Activated T-helper 9 cell treated with anti-CD3 and anti-CD28 coated beads, Interleukin-2, amount 50 U/mL, for 16 hours (primary cell): ENCODE data around the gene EBF3.

Experiments used
- DNase-seq: peaks from one replicate; pipeline ENCODE4 v3.0.0-alpha.2; 2020; ENCODE audit warnings: low read depth

The EBF3 gene

DNA sequence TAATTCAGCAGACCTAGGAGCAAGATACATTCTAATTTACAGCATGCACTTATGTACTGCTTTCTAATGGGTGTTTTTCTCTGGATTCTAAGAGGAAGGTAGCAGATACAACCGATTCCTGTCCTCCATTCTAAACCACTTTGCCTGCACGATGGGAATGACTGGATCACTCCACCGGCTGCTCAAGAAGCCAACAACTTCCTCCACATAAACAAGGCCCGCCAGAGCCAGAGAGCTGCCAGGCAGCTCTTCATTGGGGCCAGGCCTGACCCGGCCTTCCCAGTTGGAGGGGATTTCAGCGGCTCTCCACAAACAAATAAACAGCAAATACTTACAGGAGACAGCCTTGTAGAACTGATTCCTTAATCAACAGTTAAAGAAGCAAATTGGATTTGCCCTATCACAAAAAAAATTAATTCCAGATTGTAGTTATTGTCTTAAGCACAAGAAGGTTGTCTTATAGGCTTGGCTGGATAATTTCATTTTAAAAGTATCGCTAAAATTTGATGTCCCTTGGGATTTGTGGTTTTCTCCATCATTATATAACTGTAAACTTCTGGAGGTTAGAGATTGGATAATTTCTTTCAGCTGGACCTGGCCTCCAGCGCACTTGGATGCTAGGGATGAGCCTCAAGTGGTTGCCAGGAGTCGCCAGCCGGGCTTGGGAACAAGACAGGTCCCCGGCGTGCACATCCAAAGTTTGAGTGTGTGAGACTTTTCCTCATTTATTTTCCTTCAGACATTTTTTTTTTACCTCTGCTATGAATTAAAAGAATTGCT, 20.9 kb downstream of the EBF3 start:
- no peak for DNase-seq

DNA sequence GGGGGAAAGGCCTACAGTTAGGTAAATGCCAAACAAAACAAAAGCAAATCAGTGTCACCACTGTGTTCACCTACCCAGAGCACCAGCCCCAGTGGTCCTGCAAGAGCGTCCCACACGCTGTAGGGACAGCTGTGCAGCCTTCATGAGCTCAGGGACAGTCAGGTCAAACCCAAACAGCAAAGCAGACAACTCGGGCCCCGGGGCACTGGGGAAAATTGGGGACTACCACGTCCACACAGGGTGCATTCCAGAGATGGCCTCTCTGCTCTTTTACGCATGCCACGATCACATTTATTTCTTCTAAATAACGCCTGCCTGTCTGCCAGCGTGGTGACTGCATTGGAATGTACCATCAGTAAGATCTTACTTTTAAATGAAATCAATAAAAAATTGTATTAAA, 21.7 kb downstream of the EBF3 start:
- no peak for DNase-seq

DNA sequence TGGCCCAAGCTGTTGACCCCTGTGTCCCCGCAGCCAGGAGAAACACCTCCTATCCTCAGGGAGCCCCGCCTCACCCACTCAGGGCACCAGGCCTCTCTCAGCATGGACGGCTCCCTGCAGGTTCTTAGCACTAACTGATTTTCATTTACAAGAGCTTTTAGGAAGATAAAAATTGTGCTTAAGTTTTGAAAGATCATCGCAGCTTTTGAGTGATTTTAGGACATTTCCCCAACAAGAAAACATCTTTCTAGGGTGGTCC, 22.1 kb downstream of the EBF3 start:
- DNase-seq = no peak

DNA sequence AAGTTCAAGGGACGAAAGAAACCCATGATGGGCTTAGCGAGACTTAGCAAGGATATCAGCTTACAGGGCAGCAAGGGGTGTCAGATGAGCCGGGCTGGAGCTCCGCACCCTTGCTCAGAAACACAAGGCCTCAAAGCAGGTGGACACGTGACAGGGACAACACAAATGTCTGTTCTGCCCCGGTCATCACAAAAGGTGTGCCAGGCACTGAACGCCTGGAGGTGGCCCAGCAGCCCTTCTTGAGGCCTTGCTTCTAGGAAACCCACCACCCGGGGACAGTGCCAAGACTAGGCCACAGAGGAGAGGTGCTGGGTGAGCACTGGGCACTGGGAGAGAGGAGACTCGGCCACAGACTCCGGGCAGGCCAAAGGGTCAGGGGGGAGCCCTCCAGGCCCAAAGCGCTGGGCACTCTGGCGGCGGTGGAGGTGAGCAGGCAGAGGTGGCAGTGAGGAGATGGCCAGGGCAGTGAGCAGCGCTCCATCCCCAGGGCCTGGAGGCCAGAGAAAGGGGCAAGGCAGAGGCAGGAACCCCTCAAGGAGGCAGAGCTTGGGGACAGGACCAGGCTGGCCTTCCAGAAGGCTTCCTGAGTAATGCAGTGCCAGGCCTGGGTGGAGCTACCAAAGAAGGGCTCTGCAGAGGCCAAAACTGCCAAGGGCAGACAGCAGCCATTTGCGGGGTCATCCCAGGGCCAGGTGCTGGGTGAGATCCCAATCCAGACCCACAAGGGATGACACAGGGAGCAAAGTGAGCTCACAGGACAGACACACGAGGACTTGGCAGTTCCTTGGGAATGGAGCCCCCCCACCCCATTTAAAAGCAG, 22.7 kb downstream of the EBF3 start:
- DNase-seq = no peak

DNA sequence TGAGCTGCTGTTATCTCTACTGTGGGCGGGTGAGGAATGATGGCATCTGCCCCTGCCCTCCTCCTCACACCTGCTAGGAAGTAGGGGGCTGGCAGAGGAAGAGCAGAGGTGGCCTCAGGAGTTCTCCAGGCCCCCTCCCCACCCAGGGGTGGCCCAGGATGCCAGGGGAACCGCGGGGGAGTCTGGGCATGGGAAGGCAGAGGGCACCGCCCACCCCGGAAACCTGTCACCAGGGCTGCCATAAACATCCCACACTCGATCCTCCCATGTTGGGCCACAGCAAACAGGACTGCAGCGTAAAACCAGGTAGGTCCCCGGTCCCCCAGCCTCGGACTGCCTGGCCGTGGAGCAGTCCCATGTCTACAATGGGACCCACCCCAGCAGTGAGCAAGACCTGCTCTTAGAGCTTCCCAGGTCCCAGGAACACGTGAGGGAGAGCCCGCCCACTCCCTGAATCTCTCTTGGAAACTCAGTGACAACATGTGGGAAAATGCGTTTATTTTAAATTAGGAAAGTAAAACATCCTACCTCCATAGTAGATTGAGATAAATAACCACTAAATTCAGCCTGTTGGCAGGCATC, 23.4 kb downstream of the EBF3 start:
- DNase-seq = no peak

DNA sequence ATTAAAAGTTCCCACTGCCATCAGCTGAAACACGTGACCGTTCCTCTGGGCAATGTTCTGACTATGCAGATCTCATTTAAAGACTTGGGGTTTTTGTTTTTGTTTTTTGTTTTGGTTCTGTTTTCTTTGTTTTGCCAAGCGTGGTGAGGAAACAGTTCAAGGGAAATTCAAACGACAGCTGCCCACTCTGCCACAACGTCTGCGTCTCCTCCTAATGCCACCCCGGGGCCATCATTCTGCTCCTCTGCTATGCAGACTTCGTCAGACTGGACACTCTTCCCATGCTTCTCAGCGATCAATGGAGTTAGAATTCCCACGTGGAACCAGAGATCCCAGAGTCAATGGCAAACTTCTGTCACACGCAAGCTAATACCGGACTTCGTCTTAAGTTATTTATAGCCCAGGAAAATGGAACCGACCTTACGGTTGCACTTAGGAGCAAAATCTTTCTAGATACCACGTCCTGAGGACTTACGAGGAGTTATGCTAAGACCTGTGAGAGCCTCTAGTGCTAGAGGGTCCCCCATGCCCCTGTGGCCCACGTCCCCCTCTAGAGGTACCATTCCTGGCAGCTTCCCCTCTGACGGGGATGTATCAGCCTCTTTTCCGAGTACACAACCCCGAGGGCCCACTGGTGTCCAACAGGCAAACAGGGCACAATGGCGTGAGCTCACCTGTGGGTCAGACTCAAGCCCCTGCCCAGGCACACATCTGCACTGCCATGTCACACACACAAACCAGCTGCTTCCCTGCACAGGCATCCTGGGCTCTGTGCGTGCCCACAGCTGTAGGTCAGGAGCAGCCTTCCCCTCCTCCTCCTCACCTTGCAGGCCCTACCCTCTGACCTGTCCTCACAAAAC, 24.4 kb downstream of the EBF3 start:
- no peak for DNase-seq

DNA sequence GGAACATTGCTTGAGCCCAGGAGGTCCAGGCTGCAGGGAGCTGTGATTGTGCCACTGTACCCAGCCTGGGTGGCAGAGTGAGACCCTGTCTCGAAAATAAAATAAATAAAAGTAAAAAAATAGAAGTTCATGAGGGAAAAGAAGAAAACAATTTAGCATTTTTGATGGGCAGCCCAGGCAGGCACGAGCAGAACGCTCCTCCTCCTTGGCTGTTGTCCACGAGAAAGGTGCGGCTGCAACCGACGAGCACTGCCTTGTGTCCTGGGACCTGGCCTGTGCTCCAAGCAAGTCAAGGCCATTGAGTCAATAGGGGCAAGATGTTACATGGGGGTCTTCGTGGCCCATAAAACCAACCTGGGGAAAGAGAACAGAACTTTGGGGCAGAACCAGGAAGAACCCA, 25.6 kb downstream of the EBF3 start:
- no peak for DNase-seq

DNA sequence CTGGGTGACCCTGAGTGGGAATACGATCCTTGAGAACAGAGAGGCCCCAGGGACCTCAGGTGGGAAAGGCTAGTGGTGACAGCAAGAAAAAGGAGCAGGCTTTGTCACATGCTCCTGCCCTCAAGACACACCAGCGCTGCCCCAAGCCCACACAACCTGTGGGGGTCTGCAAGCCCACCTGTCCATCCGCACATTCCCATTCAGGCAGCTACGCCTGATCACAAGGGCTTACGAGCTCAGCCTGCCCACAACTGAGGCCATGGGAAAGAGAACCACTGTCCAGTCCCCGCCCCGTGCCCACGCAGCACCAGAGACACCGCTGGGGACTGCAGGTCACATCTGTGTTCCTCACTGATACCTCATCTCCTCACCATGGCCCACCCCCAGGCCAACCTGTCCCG, 26.7 kb downstream of the EBF3 start:
- no peak for DNase-seq

DNA sequence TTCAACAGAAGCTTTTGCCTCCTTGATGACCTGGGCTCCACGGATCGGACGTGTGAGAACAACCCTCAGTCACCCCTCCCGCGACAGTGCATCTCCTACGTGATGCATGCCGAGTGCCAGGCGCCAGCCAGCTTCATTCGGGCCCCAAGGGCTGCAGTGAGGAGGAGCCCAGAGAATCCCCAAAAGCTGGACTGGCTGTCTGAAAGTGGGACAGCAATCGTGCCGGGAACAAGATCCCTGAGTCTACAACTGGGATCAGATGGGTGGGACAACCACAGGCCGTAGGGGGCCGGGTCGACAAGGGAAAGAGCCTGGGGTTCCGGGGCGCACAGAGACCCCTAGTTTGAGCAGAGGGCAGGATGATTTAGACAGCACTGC, 27.2 kb downstream of the EBF3 start:
- no peak for DNase-seq

DNA sequence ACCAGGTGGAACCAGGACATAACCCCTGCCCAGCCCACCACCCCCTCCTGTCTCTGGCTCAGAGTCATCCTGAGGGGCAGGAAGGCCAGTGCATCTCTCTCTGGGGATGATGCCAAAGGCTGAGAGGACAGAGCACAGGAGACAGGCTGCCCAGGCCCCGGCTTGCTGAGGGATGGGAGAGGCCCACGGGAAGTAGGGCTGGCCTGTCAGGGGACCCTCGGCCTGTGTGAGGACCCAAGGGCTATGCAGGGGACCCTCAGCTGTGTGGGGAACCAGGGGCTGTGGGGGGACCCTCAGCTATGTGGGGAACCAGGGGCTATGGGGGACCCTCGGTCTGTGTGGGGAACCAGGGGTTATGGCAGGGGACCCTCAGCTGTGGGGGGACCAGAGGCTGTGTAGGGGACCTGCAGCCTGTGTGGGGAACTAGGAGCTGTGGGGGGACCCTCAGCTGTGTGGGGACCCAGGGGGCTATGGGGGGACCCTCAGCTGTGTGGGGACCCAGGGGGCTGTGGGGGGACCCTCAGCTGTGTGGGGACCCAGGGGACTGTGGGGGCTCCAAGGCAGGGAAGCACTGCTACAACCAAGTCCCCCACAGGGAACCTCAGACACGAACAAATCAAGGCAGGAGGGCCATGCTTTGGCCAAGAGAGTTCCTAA, 27.7 kb downstream of the EBF3 start:
- no peak for DNase-seq

DNA sequence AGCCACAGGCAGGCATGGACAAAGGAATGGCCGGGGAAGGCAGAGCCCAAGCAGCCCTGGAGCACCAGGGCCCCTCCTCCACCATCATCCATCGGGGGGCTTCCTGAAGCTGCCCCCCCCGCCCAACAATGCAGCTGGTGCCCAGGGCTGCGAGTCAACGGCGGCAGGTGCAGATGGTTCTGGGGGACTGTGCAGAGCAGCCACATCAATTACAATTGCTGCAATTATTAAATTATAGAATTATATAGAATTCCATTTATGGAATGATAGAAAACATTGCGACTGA, 28.3 kb downstream of the EBF3 start:
- no peak for DNase-seq

DNA sequence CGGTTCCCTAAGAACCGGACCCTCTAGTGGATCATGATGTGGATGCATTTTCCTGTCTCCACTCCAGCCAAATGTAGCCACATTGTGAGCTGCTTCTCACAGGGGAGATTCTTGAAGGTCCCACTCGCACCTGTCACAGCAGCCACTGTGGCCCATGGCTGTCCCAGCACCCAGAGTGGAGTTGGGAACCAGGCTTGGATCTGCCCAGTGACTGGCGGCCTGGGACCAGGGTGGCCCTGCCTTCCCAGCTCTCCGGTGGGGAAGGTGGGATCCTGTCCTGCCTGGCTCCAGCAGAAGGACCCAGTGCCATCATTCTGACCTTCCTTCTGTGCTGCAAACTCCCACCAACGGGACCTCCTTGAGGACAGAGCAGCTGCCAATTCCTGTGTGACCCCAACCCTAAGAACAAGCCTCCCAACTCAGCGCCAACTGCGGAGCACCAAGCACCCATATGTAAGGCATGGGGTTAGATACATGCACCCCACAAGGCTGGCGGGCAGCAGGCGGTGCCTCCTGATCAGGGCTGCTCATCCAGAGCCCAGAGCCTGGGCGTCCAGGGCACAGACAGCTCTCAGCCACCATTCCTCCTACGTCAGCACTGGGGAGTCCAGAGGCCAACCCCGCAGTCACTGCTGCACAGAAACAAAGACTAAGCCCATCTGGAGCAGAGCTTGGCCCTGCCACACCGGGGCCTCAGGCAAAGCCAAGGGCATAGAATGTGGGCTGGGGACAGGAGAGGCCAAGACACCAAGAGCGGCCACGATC, 28.8 kb downstream of the EBF3 start:
- DNase-seq = no peak

DNA sequence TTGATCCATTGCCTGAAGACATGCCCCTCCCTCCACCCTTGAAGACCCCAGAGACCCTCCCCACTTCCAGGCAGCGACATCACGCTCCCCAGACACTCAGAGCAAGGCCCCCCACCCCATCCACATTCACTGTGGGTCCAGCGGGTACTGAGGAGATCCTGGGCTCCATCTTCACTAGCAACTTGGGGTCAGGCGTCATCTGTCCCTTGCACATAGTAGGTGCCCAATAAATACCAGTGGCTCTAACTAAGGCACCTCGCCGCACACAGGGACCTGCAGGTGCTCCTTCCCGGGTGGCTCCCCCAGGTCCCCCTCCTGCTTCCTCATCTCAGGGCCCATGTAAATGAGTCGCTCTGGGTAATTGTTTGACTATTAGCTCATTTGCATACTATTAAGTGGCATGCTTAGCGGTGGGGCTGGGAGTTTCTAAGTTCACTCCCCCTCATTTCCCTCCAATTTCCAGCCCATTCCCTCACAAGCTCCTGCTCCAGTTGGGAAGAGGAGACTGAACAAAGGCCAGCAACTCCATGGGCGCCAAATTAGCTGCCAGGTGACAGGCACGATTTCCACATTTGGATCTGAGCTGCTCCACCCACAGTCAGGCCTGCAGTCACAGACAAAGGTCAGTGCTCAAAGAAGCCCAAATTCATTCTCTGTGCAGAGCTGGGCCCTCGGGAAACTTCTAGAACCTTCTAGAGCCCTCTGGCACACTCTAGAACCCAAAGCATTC, 29.7 kb downstream of the EBF3 start:
- DNase-seq = no peak

DNA sequence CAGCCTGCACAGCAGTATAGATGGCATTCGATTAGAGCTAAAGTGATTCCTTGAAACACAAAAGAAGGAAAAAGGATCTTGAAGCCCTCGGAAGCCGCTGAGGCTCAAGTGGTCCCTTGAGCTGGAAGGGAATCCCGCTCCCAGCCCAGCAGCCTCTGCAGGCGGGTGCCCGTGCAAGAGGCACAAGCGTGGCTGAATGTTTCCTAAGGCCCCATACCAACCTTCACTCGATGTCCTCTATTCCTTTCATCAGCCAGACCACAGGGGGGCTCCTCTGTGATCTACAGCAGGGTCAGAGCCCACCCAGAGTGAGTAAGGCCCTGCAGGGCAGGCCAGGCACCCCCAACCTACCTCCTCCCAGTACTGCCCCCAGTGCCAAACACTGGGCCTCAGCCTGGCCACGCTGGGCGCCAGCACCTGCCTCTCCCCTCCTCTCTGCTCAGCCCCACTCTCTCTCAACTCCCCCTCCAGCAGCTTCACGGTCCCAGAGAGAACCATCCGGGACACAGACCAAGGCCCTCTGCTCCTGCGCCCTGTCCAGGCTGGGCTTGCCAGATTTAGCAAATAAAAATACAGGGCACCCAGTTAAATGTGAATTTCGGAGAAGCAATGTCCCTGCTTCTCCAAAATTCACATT, 30.5 kb downstream of the EBF3 start:
- DNase-seq = no peak

DNA sequence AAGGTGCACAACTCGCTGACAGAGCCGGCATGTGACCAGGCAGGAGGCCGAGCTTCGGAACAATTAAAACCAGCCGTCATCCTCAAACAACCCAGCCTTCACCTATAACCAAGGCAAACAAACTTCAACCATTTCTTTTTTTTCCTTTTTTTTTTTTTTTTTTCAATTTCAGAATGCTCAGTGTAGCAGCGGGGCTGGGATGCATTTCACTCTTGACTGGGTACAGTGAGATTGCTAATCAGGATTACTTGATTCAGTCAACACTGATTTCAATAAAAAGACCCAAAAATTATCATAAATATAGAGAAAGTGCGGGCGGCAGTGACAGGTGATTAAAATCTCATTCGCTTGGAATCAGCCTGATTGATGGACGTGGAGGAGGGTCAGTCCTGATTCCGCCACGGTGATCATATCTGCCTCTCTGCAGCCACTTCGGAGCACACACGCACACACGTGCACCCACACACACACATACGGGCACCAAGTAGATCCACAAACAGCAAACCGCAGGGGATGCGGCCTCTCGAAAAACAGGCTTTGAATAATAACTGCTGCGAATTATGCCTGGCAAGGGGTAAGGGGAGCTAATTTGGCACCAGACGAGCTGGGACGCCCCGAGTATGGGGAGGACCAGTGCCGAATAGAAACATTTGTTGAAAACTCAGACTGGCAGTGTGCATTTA, 31.2 kb downstream of the EBF3 start:
- no peak for DNase-seq

DNA sequence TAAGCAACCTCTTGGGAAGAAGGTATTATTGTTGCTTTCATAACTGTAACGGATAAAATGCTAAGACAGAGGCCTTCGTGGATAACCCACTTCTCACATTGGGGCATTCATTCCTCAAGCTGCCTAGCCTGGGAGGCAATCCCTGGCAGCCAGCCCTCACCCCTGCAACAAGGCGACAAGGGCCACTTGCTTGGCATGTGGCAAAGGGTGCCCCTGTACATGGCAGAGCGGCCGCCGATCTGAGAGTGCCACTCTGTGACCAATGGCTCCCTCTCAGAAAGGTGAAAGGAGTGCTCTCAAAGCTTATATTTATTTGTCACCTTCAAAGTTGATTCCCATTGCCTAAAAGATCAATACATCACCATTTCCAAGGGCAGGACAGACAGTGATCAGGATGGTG, 31.9 kb downstream of the EBF3 start:
- DNase-seq = no peak

DNA sequence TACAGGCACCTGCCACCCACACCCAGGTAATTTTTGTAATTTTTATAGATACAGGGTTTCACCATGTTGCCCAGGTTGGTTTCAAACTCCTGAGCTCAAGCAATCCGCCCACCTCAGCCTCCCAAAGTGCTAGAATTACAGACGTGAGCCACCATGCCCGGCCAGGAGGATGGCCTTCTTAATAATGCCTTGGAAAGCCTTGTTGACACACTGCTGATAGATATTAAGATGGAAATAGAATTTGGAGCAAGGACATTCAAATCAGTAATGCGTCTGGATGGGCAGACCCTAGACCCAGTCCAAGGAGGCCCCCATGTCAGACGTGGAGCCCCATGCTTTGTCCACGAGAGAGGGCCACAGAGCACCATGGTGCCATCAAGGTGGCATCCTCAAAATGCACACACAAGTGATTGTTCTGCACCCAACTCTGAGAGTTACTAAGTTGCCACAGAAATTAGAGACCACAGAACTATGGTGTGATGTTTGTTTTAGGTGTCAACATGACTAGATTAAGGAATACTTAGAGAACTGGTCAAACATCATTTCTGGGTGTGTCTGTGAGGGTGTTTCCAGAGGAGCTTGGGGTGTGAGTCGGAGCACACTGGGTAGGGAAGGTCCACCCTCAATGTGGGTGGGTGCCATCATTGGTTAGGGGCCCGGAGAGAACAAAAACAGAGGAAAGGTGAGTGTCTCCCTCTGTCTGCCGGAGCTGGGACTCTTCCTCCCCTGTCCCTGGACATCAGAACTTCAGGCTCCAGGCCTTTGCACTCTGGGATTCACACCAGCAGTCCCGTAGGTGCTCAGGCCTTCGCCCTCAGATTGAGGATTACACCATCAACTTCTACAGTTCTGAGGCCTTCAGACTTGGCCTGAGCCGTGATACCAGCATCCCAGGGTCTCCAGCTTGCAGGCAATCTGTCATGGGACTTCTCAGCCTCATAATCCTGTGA, 34.5 kb downstream of the EBF3 start:
- no peak for DNase-seq

DNA sequence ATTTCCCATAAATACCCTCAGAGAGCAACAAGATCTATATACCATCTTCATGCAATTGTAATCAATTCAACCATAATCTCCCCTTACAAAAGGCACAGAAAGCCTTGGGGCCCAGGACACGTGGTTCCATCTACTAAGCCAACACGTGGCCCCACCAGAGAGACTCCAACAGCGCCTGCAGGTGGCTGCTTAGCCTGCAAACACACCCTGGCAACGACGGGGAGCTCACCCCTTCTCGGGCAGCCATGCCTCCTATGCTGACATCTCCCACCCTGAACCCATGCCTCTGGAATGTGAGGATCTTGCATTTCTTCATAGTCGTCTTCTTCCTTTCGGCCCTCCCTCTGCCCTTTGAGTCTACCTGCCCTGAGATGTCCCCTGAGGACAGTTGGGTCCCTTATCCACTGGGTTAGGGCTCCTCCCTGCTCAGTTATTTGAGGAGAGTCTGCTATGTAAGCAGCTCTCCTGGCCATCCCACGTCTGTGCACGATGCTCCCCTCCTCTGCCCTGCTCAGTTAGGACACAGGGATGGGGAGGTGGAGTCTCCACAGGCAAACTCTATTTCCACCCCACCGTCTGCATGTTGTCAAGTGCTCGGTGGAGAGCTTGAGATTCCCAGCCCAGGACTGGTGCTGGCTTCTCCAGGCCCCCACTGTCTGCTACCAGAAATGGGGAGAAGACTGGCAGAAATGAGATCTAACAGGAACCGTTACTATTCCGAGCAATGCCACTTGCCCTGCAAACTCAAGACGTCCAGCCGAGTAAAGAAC, 36.5 kb downstream of the EBF3 start:
- DNase-seq = no peak
